ENCODE results near the gene MTRR.

DNA sequence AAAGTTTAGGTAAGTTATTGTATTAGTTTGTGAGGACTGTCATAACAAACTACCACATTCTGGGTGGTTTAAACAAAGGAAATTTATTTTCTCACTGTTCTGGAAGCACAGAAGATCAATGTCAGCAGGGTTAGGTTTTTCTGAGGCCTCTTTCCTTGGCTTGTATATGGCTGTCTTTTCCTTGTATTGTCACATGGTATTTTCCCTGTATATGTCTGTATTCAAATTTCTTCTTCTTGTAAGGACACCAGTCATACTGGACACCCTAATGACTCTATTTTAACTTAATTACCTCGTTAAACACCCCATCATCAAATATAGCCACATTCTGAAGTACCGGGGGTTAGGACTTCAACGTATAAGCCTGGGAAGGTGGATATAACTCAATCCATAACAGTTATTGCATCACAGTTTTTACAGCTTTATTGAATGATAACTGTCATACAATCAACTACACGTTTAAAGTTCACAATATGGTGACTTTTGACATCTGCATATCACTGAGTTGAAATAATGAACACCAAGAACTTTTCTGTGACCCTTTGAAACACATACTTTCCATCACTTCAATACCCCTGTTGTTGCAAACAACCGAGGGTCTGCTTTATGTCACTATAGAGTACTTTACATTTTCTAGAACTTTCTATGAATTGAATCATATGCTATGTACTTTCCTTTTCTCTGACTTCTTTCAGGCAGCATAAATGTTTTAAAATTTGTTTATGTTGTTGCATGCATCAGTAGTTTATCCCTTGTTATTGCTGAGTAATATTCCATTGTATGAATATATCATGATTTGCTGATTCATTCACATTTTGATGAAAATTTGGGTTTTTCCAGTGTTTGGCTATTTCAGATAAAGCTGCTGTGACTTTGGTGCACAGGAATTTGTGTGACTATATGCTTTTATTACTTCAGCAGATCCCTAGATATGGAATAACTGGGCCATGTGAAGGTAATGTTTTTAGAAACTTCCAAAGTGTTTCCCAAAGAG lies 48.5 kb downstream of the MTRR start:
- TF ChIP-seq CTCF (conservative IDR thresholded peaks at IDR 0.05) (no peak), EZH2 (IDR thresholded peaks at IDR 0.05; ENCODE audit: low read depth) (no peak)

All from PC-9 (cell line).